Astrocyte of the spinal cord (primary cell): ENCODE measurements around the gene KCNC4.

Experiments
- DNase-seq: peaks from one replicate; pipeline ENCODE4 v3.0.0; 2011; ENCODE audit warnings: low read depth, low spot score
- H3K4me3 ChIP-seq: 2 replicates; pipeline ENCODE4 v1.5.1; 2011; ENCODE audit warnings: low read depth, mild to moderate bottlenecking, low read length, moderate library complexity
- in situ Hi-C: cut with HindIII; loops from 2 replicates; pipeline ENCODE4 v1.10.0; 2017; ENCODE audit warnings: low sequenced_read_pairs
- TF ChIP-seq, protein P1 (sequence below): IDR thresholded peaks from 2 replicates; pipeline ENCODE4 v1.5.1; 2012; ENCODE audit warnings: low read depth, mild to moderate bottlenecking, low read length, inconsistent platforms

The KCNC4 gene

GRCh38 chr1:110255392-110255787 lies 45.3 kb downstream of the KCNC4 start:
- H3K4me3 ChIP-seq: no peak overlapping the region
- DNase-seq: no peak
- in situ Hi-C loops: no loop called here
- TF ChIP-seq, protein P1, sequence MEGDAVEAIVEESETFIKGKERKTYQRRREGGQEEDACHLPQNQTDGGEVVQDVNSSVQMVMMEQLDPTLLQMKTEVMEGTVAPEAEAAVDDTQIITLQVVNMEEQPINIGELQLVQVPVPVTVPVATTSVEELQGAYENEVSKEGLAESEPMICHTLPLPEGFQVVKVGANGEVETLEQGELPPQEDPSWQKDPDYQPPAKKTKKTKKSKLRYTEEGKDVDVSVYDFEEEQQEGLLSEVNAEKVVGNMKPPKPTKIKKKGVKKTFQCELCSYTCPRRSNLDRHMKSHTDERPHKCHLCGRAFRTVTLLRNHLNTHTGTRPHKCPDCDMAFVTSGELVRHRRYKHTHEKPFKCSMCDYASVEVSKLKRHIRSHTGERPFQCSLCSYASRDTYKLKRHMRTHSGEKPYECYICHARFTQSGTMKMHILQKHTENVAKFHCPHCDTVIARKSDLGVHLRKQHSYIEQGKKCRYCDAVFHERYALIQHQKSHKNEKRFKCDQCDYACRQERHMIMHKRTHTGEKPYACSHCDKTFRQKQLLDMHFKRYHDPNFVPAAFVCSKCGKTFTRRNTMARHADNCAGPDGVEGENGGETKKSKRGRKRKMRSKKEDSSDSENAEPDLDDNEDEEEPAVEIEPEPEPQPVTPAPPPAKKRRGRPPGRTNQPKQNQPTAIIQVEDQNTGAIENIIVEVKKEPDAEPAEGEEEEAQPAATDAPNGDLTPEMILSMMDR: no peak

DNA sequence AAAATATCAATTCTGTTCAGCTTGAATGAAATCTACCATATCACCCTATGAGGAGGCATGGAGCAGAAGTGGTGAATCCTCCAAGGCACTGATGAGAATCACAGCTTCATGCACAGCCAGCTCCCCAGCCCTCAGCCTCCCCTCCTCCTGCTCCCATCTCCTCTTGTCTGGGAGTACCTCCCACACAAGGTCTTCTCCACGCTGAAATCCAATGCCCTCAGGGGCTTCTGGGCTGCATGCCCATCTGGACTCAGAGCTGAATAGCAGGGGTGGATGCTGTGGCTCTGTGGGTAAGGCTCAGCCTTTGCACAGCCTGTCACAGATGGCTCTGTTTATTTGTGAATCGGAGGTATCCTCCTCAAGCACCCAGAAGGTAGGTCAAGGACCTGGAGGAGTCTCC lies 48.6 kb downstream of the KCNC4 start:
- in situ Hi-C loops: no loop called here
- TF ChIP-seq, protein P1: no peak
- no peak overlapping the region for H3K4me3 ChIP-seq
- no peak for DNase-seq

GRCh38 chr1:110259770-110260169 lies 49.7 kb downstream of the KCNC4 start:
- in situ Hi-C loops: no loop called here
- TF ChIP-seq, protein P1: no peak
- no peak for DNase-seq
- no peak overlapping the region for H3K4me3 ChIP-seq
